HG03565 (cell line): ENCODE measurements around the gene KIF5A.
"Not testable (repeated sequence)": the region's sequence is repeated elsewhere in the genome, so short reads cannot be mapped to it uniquely, and the experiment has no call there.

Experiments
- ATAC-seq: cut with Tn5 transposase; IDR thresholded peaks from one replicate; pipeline ENCODE4 v1.9.1; 2021; ENCODE audit warnings: mild to moderate bottlenecking, moderate library complexity; ENCODE audit not compliant: unreplicated experiment

Gene KIF5A

DNA sequence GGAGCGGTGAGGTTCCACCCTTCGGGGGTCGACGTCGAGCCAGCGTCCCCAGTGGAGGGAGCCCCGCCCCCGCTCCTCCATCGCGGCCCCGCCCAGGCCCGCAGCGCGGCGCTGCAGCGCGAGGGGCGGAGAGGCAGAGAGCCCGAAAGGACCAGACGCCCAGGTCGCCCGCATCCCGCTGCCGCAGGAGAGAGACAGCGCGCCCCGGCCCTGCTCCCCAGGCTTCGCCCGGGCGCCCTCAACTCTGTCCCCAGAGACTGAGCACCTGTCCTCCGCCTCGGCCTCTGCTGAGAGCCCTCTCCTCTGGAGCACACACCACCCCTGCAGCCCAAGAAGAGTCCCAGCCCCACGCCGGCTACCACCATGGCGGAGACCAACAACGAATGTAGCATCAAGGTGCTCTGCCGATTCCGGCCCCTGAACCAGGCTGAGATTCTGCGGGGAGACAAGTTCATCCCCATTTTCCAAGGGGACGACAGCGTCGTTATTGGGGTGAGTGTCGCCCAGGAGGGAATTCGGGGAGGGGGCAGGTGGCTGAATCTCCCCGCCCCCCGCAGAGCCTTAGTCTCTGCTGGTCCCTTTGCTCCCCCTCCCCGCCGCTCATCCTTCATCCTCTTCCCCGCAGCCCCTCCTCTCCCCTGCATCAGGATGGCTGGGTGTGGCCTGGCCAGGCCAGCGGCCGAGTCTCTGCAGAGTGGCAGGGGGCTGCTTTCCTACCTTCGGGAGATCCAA is at the start of gene KIF5A:
TSS of gene KIF5A (plus strand) at position 136 of the 732 bp plus-strand sequence. CDS start at position 364, 228 bp downstream.
- no peak for ATAC-seq

GRCh38 chr12:57500213-57500612 is 49.6 kb upstream of the KIF5A start:
- no peak for ATAC-seq

- ATAC-seq, result not testable (repeated sequence)
Observed at GRCh38 chr12:57502311-57502969, 47.4 kb upstream of the KIF5A start.

- not testable (repeated sequence) for ATAC-seq
Observed at GRCh38 chr12:57506541-57506940, 43.3 kb upstream of the KIF5A start.

- not testable (repeated sequence) for ATAC-seq
Observed at GRCh38 chr12:57507796-57508195, 42.0 kb upstream of the KIF5A start.

- ATAC-seq, result no peak
Observed at GRCh38 chr12:57511161-57511560, 38.7 kb upstream of the KIF5A start.

DNA sequence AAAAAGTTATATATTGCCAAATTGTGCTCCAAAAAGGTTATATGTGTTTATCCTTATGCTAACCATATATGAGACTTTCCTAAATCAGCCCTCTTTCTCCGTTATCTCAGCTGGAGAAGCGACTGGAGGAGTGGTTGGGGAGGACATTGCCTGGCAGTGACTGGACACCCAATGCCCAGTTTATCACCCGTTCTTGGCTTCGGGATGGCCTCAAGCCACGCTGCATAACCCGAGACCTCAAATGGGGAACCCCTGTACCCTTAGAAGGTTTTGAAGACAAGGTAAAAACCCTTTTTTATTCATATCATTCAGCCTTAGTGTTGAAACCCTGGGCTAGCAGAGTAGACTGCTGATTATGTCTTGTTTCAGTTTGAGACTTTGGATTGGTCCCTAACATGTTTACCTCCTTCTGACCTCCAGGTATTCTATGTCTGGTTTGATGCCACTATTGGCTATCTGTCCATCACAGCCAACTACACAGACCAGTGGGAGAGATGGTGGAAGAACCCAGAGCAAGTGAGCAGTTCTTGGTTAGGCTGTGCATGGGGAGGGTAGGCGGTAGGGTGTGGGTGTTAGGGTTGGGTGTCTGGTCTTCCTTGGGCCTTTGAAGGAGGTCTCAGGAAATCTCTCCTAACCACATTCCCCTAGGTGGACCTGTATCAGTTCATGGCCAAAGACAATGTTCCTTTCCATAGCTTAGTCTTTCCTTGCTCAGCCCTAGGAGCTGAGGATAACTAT is 38.1 kb upstream of the KIF5A start:
- ATAC-seq, result no peak

- ATAC-seq, result no peak
Observed at GRCh38 chr12:57512665-57513064, 37.2 kb upstream of the KIF5A start.

DNA sequence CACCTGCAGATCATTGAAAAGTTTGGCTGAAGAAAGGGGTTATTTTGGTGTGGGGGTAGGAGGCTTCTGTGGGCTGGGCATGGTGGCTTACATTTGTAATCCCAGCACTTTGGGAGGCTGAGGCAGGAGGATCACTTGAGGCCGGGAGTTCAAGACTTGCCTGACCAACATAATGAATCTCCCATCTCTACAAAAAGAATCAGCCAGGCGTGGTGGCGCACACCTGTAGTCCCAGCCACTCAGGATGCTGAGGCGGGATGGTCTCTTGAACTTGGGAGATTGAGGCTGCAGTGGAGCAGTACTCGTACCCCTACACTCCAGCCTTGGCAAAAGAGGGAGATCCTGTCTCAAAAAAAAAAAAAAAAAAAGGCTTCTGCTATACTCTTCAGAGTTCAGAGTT is 36.6 kb upstream of the KIF5A start:
- ATAC-seq, result no peak

DNA sequence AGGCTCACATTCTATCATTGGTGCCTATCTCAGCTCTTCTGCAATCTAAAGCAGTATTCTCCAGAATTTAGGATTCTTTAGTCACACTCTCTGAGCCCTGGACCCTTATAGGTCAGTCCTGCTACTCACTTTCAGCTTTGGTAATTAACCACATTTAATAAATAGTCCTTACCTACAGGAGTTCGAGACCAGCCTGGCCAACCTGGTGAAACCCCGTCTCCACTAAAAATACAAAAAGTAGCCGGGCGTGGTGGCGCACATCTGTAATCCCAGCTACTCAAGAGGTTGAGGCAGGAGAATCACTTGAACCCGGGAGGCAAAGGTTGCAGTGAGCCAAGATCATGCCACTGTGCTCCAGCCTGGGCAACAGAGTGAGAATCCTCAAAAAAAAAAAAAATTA is 36.2 kb upstream of the KIF5A start:
- ATAC-seq, result not testable (repeated sequence)

DNA sequence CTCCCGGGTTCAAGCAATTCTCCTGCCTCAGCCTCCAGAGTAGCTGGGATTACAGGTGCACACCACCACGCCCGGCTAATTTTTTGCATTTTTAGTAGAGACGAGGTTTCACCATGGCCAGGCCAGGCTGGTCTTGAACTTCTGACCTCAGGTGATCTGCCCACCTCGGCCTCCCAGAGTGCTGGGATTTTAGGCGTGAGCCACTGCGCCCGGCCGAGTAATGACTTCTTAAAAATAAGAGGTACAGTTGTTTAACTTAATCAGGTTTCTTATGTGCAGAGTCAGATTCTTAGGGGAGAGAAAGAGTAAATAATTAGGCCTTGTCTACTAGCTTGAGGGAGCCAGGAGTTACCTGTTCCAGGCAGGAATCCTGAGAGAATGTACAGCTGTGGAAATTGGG is 35.6 kb upstream of the KIF5A start:
- not testable (repeated sequence) for ATAC-seq

DNA sequence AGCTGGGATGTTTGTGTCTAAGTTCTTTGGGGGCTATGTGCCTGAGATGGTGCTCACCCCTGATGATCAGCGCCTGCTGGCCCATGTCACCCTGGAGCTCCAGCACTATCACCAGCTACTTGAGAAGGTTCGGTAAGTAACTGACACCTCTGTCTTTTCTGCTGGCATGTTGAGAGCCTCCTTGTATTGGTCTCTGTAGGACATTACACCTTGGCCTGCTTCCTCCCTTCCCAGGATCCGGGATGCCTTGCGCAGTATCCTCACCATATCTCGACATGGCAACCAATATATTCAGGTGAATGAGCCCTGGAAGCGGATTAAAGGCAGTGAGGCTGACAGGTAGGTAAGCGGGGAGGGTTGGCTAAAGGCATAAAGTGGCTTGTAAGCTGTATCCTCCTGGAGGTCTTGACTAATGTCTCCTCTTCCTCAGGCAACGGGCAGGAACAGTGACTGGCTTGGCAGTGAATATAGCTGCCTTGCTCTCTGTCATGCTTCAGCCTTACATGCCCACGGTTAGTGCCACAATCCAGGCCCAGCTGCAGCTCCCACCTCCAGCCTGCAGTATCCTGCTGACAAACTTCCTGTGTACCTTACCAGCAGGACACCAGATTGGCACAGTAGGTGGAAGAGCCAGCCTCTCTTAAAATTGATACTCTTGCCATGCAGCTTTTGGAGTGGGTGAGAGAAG is 35.0 kb upstream of the KIF5A start:
- no peak for ATAC-seq

DNA sequence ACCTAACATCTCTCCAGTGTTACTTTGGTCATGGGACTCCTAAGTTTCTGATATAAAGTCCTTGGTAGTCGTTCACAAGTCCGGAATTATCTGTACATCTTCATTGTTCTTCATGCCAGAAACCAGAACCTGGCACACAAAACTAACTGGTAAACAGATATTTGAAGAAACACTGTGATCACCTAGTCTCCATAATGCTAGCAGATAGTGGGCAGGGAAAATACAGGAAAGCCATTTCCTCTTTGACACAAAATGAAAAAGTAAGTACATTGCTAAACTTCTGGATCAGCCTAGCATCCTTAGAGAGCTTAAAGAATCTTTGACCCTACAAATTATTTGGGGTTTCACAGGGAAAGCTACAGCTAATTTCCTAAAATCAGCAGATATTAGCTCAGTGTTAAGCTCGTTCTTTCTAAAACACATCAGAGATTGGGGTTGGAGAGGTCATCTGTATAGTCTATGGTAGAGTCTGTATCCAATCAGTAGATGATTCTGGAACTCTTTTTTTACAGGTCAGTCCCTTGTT is 34.4 kb upstream of the KIF5A start:
- no peak for ATAC-seq

DNA sequence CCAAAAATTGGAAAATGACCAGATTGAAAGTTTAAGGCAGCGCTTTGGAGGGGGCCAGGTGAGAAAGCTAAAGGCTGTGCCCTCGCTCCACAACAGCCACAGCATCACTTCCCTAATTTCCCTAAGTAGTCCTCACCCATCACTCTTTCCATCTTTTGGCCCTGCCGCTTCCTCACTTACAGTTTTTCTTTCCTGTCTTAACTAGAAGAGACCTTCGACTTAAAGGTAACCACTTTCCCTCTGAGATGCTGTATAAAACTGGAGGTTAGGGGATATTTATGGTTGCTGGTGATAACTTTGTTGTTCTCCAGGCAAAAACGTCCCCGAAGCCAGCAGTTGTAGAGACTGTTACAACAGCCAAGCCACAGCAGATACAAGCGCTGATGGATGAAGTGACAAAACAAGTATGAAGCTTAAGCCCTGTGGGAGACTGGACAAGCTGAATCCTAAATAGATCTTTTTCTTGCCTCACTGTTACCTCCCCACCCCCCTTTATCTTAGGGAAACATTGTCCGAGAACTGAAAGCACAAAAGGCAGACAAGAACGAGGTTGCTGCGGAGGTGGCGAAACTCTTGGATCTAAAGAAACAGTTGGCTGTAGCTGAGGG is 33.8 kb upstream of the KIF5A start:
- no peak for ATAC-seq

- ATAC-seq, result no peak
Observed at GRCh38 chr12:57516617-57517153, 33.2 kb upstream of the KIF5A start.

GRCh38 chr12:57517187-57517586 is 32.7 kb upstream of the KIF5A start:
- no peak for ATAC-seq

GRCh38 chr12:57517718-57518117 is 32.1 kb upstream of the KIF5A start:
- not testable (repeated sequence) for ATAC-seq

DNA sequence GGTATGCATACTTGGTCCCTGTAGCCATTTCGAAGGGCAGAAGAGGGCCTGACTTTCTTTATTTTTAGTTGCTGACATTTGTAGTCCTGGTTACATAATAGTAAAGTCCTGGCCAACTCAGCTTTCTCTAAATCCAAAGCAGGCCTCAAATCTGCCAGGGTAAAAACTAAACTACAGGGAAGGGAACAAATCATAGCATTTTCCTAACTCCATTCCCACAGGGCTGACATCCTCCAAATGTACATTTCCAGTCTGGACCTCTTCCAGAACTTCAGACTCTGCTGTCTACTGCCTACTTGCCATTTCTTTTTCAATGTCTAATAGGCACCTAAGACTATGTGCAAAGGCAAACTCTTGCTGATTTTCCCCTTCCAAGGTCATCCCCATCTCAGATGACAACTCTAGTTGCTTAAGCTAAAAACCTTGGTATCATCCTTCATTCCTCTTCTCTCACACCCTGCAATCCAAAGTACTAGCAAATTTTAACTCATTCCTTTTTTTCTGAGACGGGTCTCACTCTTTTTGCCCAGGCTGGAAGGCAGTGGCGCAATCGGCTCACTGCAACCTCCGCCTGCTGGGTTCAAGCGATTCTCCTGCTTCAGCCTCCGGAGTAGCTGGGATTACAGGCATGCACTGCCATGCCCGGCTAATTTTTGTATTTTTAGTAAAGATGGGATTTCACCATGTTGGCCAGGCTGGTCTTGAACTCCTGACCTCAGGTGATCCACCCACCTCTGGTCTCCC is 31.5 kb upstream of the KIF5A start:
- ATAC-seq, result no peak

GRCh38 chr12:57518920-57519795 is 30.7 kb upstream of the KIF5A start:
- ATAC-seq, result no peak
